GM19463 (cell line): ENCODE data around the gene E2F3.

ENCODE experiments used
- ATAC-seq: cut with Tn5 transposase; IDR thresholded peaks from one replicate; pipeline ENCODE4 v1.9.1; 2021; ENCODE audit warnings: mild to moderate bottlenecking, moderate library complexity; ENCODE audit not compliant: unreplicated experiment

Gene E2F3

GRCh38 chr6:20432692-20433091 lies 31.0 kb downstream of the E2F3 start:
- ATAC-seq, result no peak

- ATAC-seq, result no peak
Measured at GRCh38 chr6:20433321-20433720, 31.6 kb downstream of the E2F3 start.

GRCh38 chr6:20433929-20434328 lies 32.2 kb downstream of the E2F3 start:
- ATAC-seq, result no peak

DNA sequence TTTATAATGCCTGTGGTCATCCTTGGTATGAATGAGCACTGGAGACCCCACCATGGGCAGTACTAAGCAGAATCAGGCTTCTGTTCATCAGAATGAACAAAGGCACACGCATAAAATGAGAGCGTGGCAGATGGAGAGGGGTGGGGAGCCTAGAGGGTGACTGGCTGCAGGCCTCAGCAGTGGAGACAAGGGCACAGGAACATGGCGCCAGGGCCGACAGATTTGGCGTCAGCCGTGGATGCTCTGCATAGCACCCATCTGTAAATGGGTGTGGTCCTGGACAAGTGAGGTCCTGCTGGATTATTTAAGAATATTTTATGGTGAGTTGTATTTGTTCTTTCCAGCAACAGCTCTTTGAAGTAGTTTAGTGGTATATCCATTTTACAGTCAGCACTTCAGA lies 33.1 kb downstream of the E2F3 start:
- no peak for ATAC-seq

GRCh38 chr6:20436719-20437118 lies 35.0 kb downstream of the E2F3 start:
- ATAC-seq, result no peak

DNA sequence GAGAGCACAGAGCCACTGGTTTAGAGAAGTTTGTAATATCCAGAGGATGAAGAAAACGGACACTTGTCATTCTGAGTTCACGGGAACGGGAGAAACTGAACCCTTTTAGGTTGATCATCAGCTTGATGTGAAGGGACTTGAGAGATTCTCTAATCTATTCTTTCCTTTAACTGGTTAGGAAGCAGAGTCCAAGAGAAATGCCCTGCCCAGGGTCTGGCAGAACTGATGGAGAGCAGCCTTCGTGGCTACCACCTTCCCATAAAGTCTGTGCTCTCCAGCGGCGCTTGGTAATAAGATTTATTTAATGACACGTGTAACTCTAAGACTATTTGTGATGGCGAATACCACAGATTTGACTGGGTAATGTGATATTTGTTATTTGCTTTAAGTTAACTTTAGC lies 36.0 kb downstream of the E2F3 start:
- no peak for ATAC-seq

- no peak for ATAC-seq
Measured at GRCh38 chr6:20438462-20439070, 36.9 kb downstream of the E2F3 start.

DNA sequence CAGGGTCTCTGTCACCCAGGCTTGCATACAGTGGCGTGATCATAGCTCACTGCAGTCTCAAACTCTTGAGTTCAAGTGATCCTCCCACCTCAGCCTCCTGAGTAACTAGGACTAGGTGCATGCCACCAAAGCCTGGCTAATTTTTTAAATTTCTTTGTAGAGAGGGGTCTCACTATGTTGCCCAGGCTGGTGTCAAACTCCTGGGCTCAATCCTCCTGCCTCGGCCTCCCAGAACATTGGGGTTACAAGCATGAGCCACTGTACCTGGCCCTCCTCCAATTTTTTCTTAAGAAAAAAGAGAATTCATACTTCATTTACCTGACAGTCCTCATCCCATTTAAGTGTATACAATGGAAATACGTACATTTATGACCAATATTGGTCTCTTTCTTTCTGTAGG lies 37.9 kb downstream of the E2F3 start:
- ATAC-seq, result no peak

DNA sequence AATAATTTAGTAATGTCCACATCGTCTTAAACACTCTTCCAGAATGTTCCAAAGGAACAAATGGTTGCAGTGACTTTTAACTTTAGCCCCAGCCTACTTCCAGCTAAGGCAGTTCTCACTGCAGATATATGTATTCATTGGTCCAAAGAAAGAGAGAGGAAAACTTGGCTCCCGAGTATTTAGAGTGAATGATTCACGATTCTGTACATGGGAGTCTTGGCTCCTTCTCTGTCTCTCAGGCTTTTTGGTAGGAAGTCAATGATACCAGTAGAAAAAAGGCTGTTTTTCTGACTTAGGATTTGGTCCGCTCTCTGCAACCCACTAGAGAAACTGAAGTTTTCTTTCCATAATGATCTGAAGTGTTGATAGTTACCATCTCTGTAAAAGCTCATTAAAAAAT lies 38.6 kb downstream of the E2F3 start:
- no peak for ATAC-seq

DNA sequence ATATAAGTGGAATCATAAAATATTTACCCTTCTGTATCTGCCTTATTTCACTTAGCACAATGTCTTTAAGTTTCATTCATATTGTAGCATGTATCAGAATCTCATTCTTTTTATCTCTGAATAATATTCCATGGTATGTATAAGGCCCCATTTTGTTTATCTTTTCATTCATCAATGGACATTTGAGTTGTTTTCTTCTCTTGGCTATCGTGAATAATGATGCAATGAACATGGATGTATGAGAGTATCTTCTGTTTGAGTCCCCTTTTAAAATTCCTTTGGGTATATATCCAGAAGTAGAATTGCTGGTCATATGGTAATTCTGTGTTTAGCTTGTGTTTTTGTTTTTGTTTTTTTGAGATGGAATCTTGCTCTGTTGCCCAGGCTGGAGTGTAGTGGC lies 39.6 kb downstream of the E2F3 start:
- ATAC-seq, result no peak

DNA sequence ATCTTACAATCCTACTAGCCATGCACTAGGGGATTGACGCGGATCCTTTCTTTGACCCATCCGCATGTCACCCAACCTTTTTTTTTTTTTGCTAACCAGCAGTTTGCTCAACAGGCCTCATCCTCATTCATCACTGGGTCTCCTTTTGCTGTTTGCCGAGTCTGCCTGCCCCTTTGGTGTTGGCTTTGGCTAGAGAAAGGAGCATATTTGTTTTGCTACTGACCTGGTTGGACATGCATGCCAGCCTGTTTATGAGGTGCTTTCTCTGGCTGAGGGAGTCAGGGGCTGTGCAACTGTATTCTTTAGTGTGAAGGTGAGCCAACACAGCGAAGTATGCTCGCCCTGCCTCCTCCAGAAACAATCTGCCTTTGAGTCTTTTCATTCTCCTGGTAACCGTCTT lies 40.2 kb downstream of the E2F3 start:
- ATAC-seq, result no peak

DNA sequence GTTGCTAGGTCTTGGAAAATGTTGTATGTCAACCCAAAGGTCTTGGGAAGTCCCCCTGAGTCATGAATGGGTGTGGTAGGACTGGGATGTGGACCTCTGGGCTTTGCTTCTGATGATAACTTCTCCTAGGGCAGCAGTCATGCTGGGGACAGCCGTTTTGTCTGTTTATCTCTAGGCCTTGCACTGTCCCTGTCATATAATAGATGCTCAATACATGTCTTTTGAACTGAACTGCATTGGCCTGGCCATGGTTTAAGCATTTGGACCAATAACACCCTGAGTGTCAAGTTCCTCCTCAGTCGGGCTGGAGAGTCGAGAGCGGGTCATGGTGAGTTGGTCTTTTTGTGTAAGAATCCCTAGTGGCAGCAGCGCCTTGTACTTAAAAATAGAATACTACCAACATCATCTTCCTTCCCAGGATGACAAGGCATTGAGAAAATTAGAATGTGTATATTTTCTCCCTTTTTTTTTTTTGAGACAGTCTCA lies 43.1 kb downstream of the E2F3 start:
- no peak for ATAC-seq

GRCh38 chr6:20447157-20447556 lies 45.5 kb downstream of the E2F3 start:
- no peak for ATAC-seq

GRCh38 chr6:20447581-20448132 lies 46.0 kb downstream of the E2F3 start:
- ATAC-seq, result no peak

DNA sequence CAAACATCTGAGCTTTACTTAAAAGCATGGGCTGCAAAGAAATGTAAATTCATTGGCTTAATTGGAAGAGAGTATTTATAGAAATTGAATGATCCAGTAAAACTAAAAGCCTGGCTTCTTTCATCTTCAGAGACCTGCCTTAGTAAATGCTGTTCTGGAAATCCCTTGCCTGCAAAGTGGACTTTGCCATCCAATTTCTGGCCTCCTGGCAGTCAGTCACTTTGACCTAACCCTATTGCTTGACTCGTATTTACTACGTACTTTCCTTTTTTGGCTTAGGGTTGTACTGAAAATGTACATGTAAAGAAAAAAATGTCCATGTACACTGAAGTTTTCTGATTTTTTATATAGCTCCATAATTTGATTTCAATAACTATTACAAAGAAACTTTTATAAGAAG lies 47.1 kb downstream of the E2F3 start:
- no peak for ATAC-seq

DNA sequence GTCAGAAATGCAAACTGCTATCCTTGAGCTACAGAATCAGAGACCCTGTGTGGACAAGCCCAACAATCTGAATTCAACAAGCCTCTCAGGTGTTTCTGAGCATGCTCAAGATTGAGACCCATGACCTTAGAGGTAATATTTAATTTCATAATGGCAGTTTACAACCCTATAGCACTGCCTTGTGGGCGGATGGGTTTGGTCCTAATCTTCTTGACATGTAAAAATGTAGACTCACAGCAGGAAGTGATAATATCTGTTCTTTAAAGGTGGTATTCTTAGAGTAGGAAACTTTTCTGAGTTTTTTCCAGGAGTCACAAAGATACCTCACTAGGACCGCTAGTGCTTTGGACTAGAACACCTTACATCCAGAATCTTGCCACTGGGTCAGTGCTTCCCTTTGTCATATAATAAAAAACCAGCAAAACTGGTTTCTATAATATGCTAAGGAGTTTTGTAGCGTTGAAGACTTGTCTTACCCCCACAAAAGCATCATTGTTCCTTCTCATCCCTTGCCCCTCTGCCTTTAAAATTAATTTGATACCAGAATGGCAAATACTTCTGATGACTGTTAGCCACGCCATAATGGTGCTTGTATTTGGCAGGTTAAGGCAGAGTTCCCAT lies 52.6 kb downstream of the E2F3 start:
- no peak for ATAC-seq

DNA sequence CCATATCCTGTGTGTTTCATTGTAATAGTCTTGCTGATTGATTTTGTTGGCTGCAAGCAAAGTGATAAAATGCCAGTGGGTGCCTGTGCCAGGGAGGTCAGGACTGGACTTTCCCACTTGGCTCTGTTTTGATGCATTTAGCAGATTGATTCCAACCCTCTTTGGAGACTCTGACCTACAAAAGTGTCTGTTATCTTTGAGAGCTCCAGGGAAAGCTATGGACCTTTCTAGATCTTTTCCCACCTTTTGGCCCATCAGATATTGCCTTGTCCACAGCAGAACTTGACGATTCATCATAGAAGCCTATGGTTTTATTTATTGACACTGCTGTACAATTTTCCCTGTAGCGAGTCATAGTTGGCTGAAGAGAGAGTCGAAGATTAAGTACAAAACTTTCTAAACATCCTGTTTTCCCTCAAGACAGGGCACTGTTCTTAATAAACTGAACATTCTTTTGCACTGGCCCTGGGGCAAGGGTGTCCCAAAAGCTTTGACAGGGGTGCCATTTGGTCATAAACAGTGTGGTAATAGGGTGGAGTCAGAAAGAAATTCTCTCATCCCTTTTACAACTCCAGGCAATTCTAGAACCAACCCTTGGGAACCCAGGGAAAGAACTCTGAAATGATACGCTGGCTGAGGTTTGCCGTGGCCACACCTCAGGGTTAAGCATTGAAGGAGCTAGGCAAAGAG lies 53.7 kb downstream of the E2F3 start:
- no peak for ATAC-seq

- ATAC-seq, result no peak
Measured at GRCh38 chr6:20458027-20458894, 56.6 kb downstream of the E2F3 start.

DNA sequence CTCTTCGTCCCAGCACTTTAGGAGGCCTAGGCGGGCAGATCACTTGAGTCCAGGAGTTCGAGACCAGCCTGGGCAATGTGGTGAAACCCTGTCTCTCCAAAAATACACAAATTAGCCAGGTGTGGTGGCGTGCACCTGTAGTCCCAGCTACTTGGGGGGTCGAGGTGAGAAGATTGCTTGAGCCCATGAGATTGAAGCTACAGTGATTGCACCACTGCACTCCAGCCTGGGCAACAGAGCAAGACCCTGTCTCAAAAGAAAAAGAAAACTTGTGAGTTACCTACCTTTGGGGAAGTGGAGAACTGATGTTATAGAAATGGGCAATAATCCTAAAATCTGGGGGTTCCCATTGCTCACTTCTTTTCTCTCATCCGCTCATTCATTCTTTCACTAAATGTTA lies 58.0 kb downstream of the E2F3 start:
- no peak for ATAC-seq

GRCh38 chr6:20461576-20461975 lies 59.9 kb downstream of the E2F3 start:
- no peak for ATAC-seq

GRCh38 chr6:20463396-20463795 lies 61.7 kb downstream of the E2F3 start:
- peak; percentile 59 for ATAC-seq
